HG03432 (cell line): Measurements from ENCODE around the gene RNLS.

Source experiments
- ATAC-seq: cut with Tn5 transposase; IDR thresholded peaks from one replicate; pipeline ENCODE4 v1.9.1; 2021; ENCODE audit warnings: mild to moderate bottlenecking, moderate library complexity; ENCODE audit not compliant: unreplicated experiment

RNLS gene

GRCh38 chr10:88270061-88270808, 312.9 kb downstream of the RNLS start:
- ATAC-seq = no peak

- no peak for ATAC-seq
These were observed 320.4 kb downstream of the RNLS start for GRCh38 chr10:88262591-88263234.

- ATAC-seq = no peak
These were observed 322.0 kb downstream of the RNLS start for GRCh38 chr10:88261152-88261551.

- peak; percentile 56 for ATAC-seq
These were observed 322.6 kb downstream of the RNLS start for GRCh38 chr10:88260329-88261051.

GRCh38 chr10:88259381-88259780, 323.7 kb downstream of the RNLS start:
- ATAC-seq = no peak

- no peak for ATAC-seq
These were observed 326.2 kb downstream of the RNLS start for GRCh38 chr10:88256886-88257285.

- ATAC-seq = no peak
These were observed 327.0 kb downstream of the RNLS start for GRCh38 chr10:88256013-88256680.

GRCh38 chr10:88254091-88254490, 329.0 kb downstream of the RNLS start:
- peak; percentile 44 for ATAC-seq

GRCh38 chr10:88253622-88254021, 329.5 kb downstream of the RNLS start:
- ATAC-seq = no peak

- ATAC-seq = no peak
These were observed 330.0 kb downstream of the RNLS start for GRCh38 chr10:88253128-88253527.

- no peak for ATAC-seq
These were observed 333.7 kb downstream of the RNLS start for GRCh38 chr10:88249450-88249849.

GRCh38 chr10:88246675-88247074, 336.4 kb downstream of the RNLS start:
- ATAC-seq = no peak

GRCh38 chr10:88245974-88246511, 337.1 kb downstream of the RNLS start:
- no peak for ATAC-seq

GRCh38 chr10:88244781-88245625, 338.1 kb downstream of the RNLS start:
- ATAC-seq = no peak

GRCh38 chr10:88243836-88244730, 339.0 kb downstream of the RNLS start:
- no peak for ATAC-seq

- ATAC-seq = no peak
These were observed 339.8 kb downstream of the RNLS start for GRCh38 chr10:88243202-88243744.

GRCh38 chr10:88241501-88241900, 341.6 kb downstream of the RNLS start:
- no peak for ATAC-seq

- ATAC-seq = no peak
These were observed 343.9 kb downstream of the RNLS start for GRCh38 chr10:88239212-88239611.

- ATAC-seq = no peak
These were observed 344.6 kb downstream of the RNLS start for GRCh38 chr10:88238615-88238914.
